Measurements from ENCODE around the gene CDC42EP3.

Gene CDC42EP3

GRCh38 chr2:37666772-37667171 lies 4.7 kb downstream of the CDC42EP3 start:
- H3K4me3 ChIP-seq (IDR thresholded peaks at IDR 0.05; ENCODE audit: insufficient read depth, low read depth, low read length), result no peak overlapping the region
- peaks cover 28% of the 10 kb centered on the region for H3K4me1 ChIP-seq (ENCODE audit: low read depth, poor library complexity, severe bottlenecking)
- TF ChIP-seq, protein P1, sequence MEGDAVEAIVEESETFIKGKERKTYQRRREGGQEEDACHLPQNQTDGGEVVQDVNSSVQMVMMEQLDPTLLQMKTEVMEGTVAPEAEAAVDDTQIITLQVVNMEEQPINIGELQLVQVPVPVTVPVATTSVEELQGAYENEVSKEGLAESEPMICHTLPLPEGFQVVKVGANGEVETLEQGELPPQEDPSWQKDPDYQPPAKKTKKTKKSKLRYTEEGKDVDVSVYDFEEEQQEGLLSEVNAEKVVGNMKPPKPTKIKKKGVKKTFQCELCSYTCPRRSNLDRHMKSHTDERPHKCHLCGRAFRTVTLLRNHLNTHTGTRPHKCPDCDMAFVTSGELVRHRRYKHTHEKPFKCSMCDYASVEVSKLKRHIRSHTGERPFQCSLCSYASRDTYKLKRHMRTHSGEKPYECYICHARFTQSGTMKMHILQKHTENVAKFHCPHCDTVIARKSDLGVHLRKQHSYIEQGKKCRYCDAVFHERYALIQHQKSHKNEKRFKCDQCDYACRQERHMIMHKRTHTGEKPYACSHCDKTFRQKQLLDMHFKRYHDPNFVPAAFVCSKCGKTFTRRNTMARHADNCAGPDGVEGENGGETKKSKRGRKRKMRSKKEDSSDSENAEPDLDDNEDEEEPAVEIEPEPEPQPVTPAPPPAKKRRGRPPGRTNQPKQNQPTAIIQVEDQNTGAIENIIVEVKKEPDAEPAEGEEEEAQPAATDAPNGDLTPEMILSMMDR (conservative IDR thresholded peaks at IDR 0.05; ENCODE audit: low read depth, low read length), result no peak
- H2AFZ ChIP-seq (ENCODE audit: low read depth), result no peak overlapping the region
- H4K20me1 ChIP-seq (ENCODE audit: insufficient read depth), result no peaks in the 10 kb centered on the region
- H3K9ac ChIP-seq, result no peak overlapping the region
- H3K27ac ChIP-seq, result no peak overlapping the region
- H3K36me3 ChIP-seq (ENCODE audit: insufficient read depth), result no peaks in the 10 kb centered on the region
- no peaks in the 10 kb centered on the region for H3K27me3 ChIP-seq (ENCODE audit: insufficient read depth, low read depth)
- peaks cover 17% of the 10 kb centered on the region; the same call in 1 of the 2 replicates for H3K79me2 ChIP-seq (ENCODE audit: insufficient read depth, low read depth)
- H3K4me2 ChIP-seq, result no peak overlapping the region

- H4K20me1 ChIP-seq (ENCODE audit: insufficient read depth), result no peaks in the 10 kb centered on the region
These were observed 5.7 kb downstream of the CDC42EP3 start for GRCh38 chr2:37665604-37666362.

DNA sequence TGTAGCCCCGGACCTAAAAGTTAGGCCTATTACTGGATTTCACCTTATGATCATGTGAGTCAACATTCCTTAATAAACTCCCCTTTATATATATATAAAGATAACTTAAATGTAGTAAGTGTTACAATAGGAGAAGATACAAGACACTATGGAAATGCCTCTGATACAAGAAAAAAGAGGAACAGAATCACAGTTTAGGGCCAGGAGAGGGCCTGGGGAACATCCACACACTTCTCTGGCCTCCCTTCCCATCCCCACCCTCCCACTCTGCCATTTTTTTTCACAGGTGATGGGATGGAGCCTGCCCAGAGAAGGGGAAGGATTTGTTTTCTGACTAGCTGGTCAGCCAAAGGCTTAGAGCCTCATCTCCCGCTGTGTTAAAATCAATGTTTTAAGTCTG lies 6.4 kb downstream of the CDC42EP3 start:
- Histone ChIP-seq H3K9ac (no peak overlapping the region), H3K27me3 (ENCODE audit: insufficient read depth, low read depth) (no peaks in the 10 kb centered on the region), H3K36me3 (ENCODE audit: insufficient read depth) (no peaks in the 10 kb centered on the region), H4K20me1 (ENCODE audit: insufficient read depth) (no peaks in the 10 kb centered on the region), H3K4me3 (IDR thresholded peaks at IDR 0.05; ENCODE audit: insufficient read depth, low read depth, low read length) (no peak overlapping the region), H3K27ac (no peak overlapping the region), H3K79me2 (ENCODE audit: insufficient read depth, low read depth) (peaks cover 6% of the 10 kb centered on the region; the same call in 1 of the 2 replicates), H2AFZ (ENCODE audit: low read depth) (no peak overlapping the region), H3K4me1 (ENCODE audit: low read depth, poor library complexity, severe bottlenecking) (peaks cover 21% of the 10 kb centered on the region), H3K4me2 (no peak overlapping the region)
- TF ChIP-seq, protein P1 (conservative IDR thresholded peaks at IDR 0.05; ENCODE audit: low read depth, low read length), result no peak

More at GRCh38 chr2:37665604-37666362, 5.7 kb downstream of the CDC42EP3 start:
- Histone ChIP-seq H3K9ac (no peak overlapping the region), H3K27ac (no peak overlapping the region), H3K4me3 (IDR thresholded peaks at IDR 0.05; ENCODE audit: insufficient read depth, low read depth, low read length) (no peak overlapping the region), H3K36me3 (ENCODE audit: insufficient read depth) (no peaks in the 10 kb centered on the region), H3K4me1 (ENCODE audit: low read depth, poor library complexity, severe bottlenecking) (peaks cover 28% of the 10 kb centered on the region), H3K27me3 (ENCODE audit: insufficient read depth, low read depth) (no peaks in the 10 kb centered on the region), H3K4me2 (no peak overlapping the region), H2AFZ (ENCODE audit: low read depth) (no peak overlapping the region), H3K79me2 (ENCODE audit: insufficient read depth, low read depth) (peaks cover 13% of the 10 kb centered on the region; the same call in 1 of the 2 replicates)
- TF ChIP-seq, protein P1 (conservative IDR thresholded peaks at IDR 0.05; ENCODE audit: low read depth, low read length), result no peak

DNA sequence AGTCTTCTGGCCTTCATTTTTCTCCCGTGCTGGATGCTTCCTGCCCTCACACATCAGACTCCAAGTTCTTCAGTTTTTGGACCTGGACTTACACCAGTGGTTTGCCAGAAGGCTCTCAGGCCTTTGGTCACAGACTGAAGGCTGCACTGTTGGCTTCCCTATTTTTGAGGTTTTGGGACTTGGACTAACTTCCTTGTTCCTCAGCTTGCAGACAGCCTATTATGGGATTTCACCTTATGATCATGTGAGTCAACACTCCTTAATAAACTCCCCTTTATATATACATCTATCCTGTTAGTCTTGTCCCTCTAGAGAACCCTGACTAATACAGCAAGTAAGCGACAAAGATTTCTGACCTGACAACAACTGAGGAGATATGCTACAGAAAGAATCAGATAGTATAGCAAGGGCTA lies 7.2 kb downstream of the CDC42EP3 start:
- Histone ChIP-seq H3K4me2 (no peak overlapping the region), H3K4me1 (ENCODE audit: low read depth, poor library complexity, severe bottlenecking) (peaks cover 13% of the 10 kb centered on the region), H2AFZ (ENCODE audit: low read depth) (no peak overlapping the region), H3K4me3 (IDR thresholded peaks at IDR 0.05; ENCODE audit: insufficient read depth, low read depth, low read length) (no peak overlapping the region), H3K9ac (no peak overlapping the region), H3K27me3 (ENCODE audit: insufficient read depth, low read depth) (no peaks in the 10 kb centered on the region), H3K27ac (no peak overlapping the region), H4K20me1 (ENCODE audit: insufficient read depth) (no peaks in the 10 kb centered on the region), H3K79me2 (ENCODE audit: insufficient read depth, low read depth) (no peaks in the 10 kb centered on the region; the same call in 1 of the 2 replicates), H3K36me3 (ENCODE audit: insufficient read depth) (no peaks in the 10 kb centered on the region)
- TF ChIP-seq, protein P1 (conservative IDR thresholded peaks at IDR 0.05; ENCODE audit: low read depth, low read length), result no peak

Measured in KMS-11 (cell line).